HepG2 (cell line): Measurements from ENCODE around the gene MRPL50. TPM values are rescaled to one million over a fixed set of nuclear protein-coding genes. Genes with fewer than 3 reads are reported as not detected.

Source experiments
- ASH2L ChIP-seq: fragments of 300-600, 200-600 bp; sonication (generic); IDR thresholded peaks from 2 replicates; pipeline ENCODE4 v1.7.0; 2017; ENCODE audit warnings: low read depth, mild to moderate bottlenecking, moderate library complexity, mixed read lengths, low read length; ENCODE audit not compliant: insufficient read length
- DNMT1 ChIP-seq: sonication (generic); formaldehyde crosslinking; IDR thresholded peaks from 2 replicates; pipeline ENCODE4 v1.5.1; 2020; ENCODE audit warnings: mild to moderate bottlenecking, missing genetic modification reagents
- E2F2 ChIP-seq: sonication (generic); formaldehyde crosslinking; IDR thresholded peaks from 2 replicates; pipeline ENCODE4 v1.4.0; 2020; ENCODE audit warnings: missing genetic modification reagents, borderline replicate concordance
- ELF4 ChIP-seq: sonication (generic); formaldehyde crosslinking; IDR thresholded peaks from 2 replicates; pipeline ENCODE4 v1.5.0; 2020; ENCODE audit warnings: missing genetic modification reagents, mild to moderate bottlenecking, moderate library complexity, borderline replicate concordance
- GZF1 ChIP-seq: sonication (generic); formaldehyde crosslinking; IDR thresholded peaks from 2 replicates; pipeline ENCODE4 v1.5.1; 2020; ENCODE audit warnings: mild to moderate bottlenecking, missing genetic modification reagents
- HDAC6 ChIP-seq: fragments of 200-600 bp; sonication (generic); IDR thresholded peaks from 2 replicates; pipeline ENCODE4 v1.7.0; 2017; ENCODE audit warnings: mild to moderate bottlenecking, antibody characterized with exemption, low read length, low read depth
- HOXD1 ChIP-seq: sonication (generic); formaldehyde crosslinking; IDR thresholded peaks from 2 replicates; pipeline ENCODE4 v1.5.0; 2020; ENCODE audit warnings: missing genetic modification reagents
- KMT2B ChIP-seq: IDR thresholded peaks from 2 replicates; pipeline ENCODE4 v1.6.1; 2016; ENCODE audit warnings: missing genetic modification reagents, missing compliant biosample characterization
- NCOA1 ChIP-seq: sonication (generic); formaldehyde crosslinking; IDR thresholded peaks from 2 replicates; pipeline ENCODE4 v1.9.0; 2021; ENCODE audit warnings: missing genetic modification reagents
- PLSCR1 ChIP-seq: sonication (generic); formaldehyde crosslinking; IDR thresholded peaks from 2 replicates; pipeline ENCODE4 v1.5.0; 2020; ENCODE audit warnings: missing genetic modification reagents, mild to moderate bottlenecking, borderline replicate concordance
- PPARG ChIP-seq: conservative IDR thresholded peaks from 2 replicates; pipeline ENCODE4 v1.6.1; 2016; ENCODE audit warnings: missing biosample characterization, missing genetic modification reagents
- SIX1 ChIP-seq: sonication (generic); formaldehyde crosslinking; IDR thresholded peaks from 2 replicates; pipeline ENCODE4 v1.4.0; 2020; ENCODE audit warnings: missing genetic modification reagents, borderline replicate concordance
- SNAPC2 ChIP-seq: sonication (generic); formaldehyde crosslinking; IDR thresholded peaks from 2 replicates; pipeline ENCODE4 v1.8.1; 2022; ENCODE audit warnings: mild to moderate bottlenecking, missing genetic modification reagents
- TCF7L2 ChIP-seq: IDR thresholded peaks from 2 replicates; pipeline ENCODE4 v1.6.1; 2011; ENCODE audit warnings: mild to moderate bottlenecking, low read depth, low read length, moderate library complexity
- THYN1 ChIP-seq: sonication (generic); formaldehyde crosslinking; IDR thresholded peaks from 2 replicates; pipeline ENCODE4 v1.8.1; 2023; ENCODE audit warnings: low read depth, mild to moderate bottlenecking, moderate library complexity, missing genetic modification reagents, borderline replicate concordance
- ZFP82 ChIP-seq: sonication (generic); formaldehyde crosslinking; IDR thresholded peaks from 2 replicates; pipeline ENCODE4 v1.5.1; 2020; ENCODE audit warnings: mild to moderate bottlenecking, missing genetic modification reagents, borderline replicate concordance
- ZIK1 ChIP-seq: sonication (generic); formaldehyde crosslinking; IDR thresholded peaks from 2 replicates; pipeline ENCODE4 v1.5.0; 2020; ENCODE audit warnings: mild to moderate bottlenecking, low read depth, missing genetic modification reagents, borderline replicate concordance
- ZNF543 ChIP-seq: sonication (generic); formaldehyde crosslinking; IDR thresholded peaks from 2 replicates; pipeline ENCODE4 v1.4.0; 2020; ENCODE audit warnings: mild to moderate bottlenecking, missing genetic modification reagents
- ZNF619 ChIP-seq: sonication (generic); formaldehyde crosslinking; IDR thresholded peaks from 2 replicates; pipeline ENCODE4 v1.4.0; 2020; ENCODE audit warnings: mild to moderate bottlenecking, missing genetic modification reagents
- ZNF780A ChIP-seq: sonication (generic); formaldehyde crosslinking; IDR thresholded peaks from 2 replicates; pipeline ENCODE4 v1.8.0; 2022; ENCODE audit warnings: mild to moderate bottlenecking, missing genetic modification reagents, moderate library complexity
- polyA plus RNA-seq, 8 experiments: library from polyadenylated mRNA; depleted of rRNA in 3 of 8; stranded (reverse) in 7 of 8; unstranded in 1 of 8; fragments of >200 nt; fragmentation: Illumina TruSeq in 4 of 8; extraction: Trizol in 4 of 8; gene quantifications; 2 replicates each; pipeline versions ENCODE4 v1.2.1 to v1.2.3, GENCODE V29; 2011 to 2016; ENCODE audit warnings: low read depth in 4 of 8, missing spikeins in 1 of 8, mixed read lengths in 1 of 8; ENCODE audit not compliant: insufficient read depth in 1 of 8
- total RNA-seq, 5 experiments: library from RNA; depleted of rRNA; stranded (reverse); fragments of >200 nt; fragmentation: Illumina TruSeq; extraction: Trizol; gene quantifications; 2 replicates each; pipeline ENCODE4 v1.2.3, GENCODE V29; 2016; ENCODE audit warnings: low read depth in 1 of 5
- TF ChIP-seq, protein P1 (sequence below): sonication (generic); formaldehyde crosslinking; IDR thresholded peaks from 2 replicates; pipeline ENCODE4 v1.9.0; 2021; ENCODE audit warnings: mild to moderate bottlenecking, missing genetic modification reagents
- TF ChIP-seq, protein P2 (sequence below): sonication (generic); formaldehyde crosslinking; IDR thresholded peaks from 2 replicates; pipeline ENCODE4 v1.8.1; 2023; ENCODE audit warnings: mild to moderate bottlenecking, missing genetic modification reagents

The MRPL50 gene
- total and polyA plus RNA-seq, 2 of the 13 experiments (the other 11 are each of a cell fraction or from before 2014, with no cell fraction given), result 37.1 to 70.0 TPM

GRCh38 chr9:101433229-101433628 is 34.8 kb upstream of the MRPL50 start (continued):
- TF ChIP-seq, protein P1, sequence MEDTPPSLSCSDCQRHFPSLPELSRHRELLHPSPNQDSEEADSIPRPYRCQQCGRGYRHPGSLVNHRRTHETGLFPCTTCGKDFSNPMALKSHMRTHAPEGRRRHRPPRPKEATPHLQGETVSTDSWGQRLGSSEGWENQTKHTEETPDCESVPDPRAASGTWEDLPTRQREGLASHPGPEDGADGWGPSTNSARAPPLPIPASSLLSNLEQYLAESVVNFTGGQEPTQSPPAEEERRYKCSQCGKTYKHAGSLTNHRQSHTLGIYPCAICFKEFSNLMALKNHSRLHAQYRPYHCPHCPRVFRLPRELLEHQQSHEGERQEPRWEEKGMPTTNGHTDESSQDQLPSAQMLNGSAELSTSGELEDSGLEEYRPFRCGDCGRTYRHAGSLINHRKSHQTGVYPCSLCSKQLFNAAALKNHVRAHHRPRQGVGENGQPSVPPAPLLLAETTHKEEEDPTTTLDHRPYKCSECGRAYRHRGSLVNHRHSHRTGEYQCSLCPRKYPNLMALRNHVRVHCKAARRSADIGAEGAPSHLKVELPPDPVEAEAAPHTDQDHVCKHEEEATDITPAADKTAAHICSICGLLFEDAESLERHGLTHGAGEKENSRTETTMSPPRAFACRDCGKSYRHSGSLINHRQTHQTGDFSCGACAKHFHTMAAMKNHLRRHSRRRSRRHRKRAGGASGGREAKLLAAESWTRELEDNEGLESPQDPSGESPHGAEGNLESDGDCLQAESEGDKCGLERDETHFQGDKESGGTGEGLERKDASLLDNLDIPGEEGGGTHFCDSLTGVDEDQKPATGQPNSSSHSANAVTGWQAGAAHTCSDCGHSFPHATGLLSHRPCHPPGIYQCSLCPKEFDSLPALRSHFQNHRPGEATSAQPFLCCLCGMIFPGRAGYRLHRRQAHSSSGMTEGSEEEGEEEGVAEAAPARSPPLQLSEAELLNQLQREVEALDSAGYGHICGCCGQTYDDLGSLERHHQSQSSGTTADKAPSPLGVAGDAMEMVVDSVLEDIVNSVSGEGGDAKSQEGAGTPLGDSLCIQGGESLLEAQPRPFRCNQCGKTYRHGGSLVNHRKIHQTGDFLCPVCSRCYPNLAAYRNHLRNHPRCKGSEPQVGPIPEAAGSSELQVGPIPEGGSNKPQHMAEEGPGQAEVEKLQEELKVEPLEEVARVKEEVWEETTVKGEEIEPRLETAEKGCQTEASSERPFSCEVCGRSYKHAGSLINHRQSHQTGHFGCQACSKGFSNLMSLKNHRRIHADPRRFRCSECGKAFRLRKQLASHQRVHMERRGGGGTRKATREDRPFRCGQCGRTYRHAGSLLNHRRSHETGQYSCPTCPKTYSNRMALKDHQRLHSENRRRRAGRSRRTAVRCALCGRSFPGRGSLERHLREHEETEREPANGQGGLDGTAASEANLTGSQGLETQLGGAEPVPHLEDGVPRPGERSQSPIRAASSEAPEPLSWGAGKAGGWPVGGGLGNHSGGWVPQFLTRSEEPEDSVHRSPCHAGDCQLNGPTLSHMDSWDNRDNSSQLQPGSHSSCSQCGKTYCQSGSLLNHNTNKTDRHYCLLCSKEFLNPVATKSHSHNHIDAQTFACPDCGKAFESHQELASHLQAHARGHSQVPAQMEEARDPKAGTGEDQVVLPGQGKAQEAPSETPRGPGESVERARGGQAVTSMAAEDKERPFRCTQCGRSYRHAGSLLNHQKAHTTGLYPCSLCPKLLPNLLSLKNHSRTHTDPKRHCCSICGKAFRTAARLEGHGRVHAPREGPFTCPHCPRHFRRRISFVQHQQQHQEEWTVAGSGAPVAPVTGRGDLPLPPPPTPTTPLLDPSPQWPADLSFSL (CRISPR knock-in tag), result no peak
- TF ChIP-seq E2F2 (CRISPR knock-in tag) (no peak), ZIK1 (CRISPR knock-in tag) (no peak), PPARG (peak; percentile 90), GZF1 (CRISPR knock-in tag) (no peak), NCOA1 (CRISPR knock-in tag) (no peak), ELF4 (CRISPR knock-in tag) (no peak), SIX1 (CRISPR knock-in tag) (peak; percentile 68; the same call in 1 of the 2 replicates), ZNF780A (CRISPR knock-in tag) (no peak), THYN1 (CRISPR knock-in tag) (no peak), ZNF619 (CRISPR knock-in tag) (no peak), ZFP82 (CRISPR knock-in tag) (no peak), PLSCR1 (CRISPR knock-in tag) (no peak), KMT2B (CRISPR knock-in tag) (peak; percentile 34; the same call in 1 of the 2 replicates), DNMT1 (CRISPR knock-in tag) (no peak), TCF7L2 (no peak), HOXD1 (no peak), ZNF543 (CRISPR knock-in tag) (no peak), HDAC6 (no peak), SNAPC2 (no peak), ASH2L (peak; percentile 61)
- TF ChIP-seq, protein P2, sequence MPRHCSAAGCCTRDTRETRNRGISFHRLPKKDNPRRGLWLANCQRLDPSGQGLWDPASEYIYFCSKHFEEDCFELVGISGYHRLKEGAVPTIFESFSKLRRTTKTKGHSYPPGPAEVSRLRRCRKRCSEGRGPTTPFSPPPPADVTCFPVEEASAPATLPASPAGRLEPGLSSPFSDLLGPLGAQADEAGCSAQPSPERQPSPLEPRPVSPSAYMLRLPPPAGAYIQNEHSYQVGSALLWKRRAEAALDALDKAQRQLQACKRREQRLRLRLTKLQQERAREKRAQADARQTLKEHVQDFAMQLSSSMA (CRISPR knock-in tag), result no peak
